NCI-H226 (cell line): ENCODE data around the gene LRRC47.
A peak's percentile ranks its signal among the peaks of the same experiment; 100 is the strongest.
"Not testable (repeated sequence)": the region's sequence is repeated elsewhere in the genome, so short reads cannot be mapped to it uniquely, and the experiment has no call there.

Experiments
- DNase-seq: peaks from one replicate; pipeline ENCODE4 v3.0.0-alpha.2; 2015

LRRC47 gene

DNA sequence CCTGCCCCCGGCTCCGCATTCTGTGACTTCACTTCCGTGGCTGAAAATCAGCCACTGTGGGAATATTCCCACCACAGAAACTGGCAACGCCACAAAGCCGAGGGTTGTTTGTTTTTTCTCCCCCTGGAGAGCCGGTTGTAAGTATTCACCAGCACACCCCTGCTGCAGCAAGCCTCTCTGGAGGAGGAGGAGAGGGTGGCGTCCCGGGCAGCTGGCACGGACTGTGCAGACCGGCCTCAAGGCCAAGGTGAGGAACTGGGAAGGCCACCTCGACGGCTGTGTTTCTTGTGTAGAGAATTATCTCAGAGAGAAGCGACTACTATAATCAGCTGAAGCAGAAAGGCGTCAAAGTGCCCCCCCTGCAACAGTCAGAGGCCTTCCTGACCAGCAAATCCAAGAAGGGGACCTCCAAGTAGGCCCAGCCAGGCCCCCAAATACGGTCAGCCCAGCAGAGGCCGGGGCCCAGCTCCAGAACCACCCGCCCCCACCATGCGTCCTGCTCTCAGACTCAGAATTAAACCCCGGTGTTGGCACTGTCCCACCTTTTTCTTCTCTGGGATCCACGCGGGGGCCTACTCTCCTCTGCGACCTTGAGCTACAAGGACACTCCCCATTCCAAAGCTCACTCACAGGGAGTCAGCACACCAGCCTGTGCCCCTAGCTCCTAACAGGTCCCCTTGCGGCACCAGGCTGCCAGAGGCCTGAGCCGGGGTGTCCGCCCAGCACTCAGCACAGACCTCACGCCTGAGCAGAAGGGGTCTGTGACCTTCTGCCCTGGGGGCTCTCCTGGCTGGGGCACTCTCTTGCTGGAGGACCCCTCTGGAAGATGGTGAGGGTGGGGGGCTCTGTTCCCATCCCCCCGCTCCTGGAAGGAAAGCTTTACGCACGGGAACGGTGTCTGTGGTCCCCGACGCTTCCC, 24.9 kb downstream of the LRRC47 start:
- DNase-seq: no peak

DNA sequence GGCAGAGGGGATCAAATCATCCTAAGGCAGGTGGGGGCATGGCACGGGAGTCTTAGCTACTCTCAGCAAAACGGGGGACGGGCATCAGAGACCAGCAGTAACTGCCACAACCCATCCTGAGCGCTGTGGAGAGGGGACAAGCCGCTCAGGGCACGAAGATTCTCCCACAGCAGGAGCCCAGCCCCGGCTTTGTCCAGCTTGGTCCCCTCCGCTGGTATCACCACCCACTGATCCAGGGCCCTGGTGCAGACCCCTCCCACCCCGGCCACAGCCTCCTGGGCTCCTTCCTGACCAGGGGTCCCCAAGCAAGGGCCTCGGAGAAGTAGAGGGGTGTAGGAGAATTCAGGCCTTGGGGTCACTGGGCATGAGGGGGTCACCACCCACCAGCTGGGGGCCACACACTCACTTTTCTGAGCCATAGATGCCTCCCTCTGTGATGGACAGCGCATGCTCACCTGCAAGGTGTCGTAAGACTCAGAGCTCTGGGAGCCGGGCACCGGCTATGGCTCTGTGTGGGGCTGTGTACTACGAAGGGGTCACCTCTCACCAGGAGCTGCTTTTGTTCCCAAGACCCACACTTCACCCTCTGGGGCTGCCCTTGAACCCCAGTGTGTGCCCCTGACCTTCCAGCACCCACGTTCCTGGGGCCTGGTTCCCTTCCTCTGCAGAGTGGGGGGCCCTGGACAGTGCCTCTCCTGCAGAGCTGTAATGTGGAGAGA, 26.1 kb downstream of the LRRC47 start:
- DNase-seq: no peak

DNA sequence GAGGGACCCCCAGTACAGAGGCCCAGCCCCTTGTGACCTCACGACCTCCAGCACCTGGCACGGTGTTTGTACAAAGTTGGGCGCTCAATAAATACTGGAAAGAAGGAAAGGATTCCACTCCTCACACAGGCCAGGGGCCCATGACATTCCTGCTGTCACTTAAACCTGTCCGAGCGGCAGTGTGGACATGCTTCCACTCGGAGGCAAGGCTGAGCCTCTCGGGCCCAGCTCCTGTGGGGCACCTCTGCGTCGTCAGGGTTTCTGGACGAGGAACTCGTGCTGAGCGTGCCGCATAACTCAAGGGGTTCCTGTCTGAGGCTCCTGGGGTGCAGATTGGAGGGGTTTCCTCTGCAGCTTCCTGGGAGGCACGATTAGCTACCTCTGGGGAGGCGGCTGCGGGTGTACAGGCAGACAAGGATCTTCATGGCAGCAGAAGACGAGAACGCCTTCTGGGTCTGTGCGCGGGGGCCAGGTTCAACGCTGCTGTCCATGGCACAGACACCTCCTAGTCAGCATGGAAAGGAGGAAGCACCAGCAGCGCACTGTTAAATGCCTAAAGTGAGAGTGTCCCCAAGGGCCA, 27.4 kb downstream of the LRRC47 start:
- no peak for DNase-seq

DNA sequence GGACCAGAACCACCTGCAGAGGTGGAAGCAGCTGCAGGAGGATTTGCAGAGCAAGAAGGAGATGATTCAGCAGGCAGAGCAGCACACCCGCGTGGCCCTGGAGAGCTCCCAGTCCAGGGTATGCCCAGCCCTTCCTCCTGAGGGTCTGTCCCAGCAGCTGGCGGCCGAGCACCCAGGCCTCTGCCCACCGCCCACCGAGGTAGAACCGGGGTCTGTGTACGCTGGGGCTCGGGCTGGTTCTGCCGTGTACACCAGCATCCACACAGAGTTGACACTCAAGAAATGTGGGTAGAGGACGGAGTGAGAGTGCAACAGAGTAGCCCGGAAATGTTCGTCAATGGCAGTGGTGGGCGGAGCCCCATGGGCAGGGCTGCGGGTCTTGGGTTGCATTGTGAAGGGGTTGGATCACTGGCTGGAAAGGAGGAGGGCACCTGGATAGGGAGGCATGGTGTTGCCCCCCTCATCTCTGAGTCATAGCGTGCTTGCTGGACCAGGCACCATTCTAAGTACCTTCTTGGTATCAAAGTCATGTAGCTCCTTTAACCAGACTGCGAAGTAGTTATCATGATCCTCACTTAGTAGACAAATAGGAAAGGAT, 28.9 kb downstream of the LRRC47 start:
- DNase-seq: no peak

GRCh38 chr1:3763351-3764125, 32.8 kb downstream of the LRRC47 start:
- no peak for DNase-seq

DNA sequence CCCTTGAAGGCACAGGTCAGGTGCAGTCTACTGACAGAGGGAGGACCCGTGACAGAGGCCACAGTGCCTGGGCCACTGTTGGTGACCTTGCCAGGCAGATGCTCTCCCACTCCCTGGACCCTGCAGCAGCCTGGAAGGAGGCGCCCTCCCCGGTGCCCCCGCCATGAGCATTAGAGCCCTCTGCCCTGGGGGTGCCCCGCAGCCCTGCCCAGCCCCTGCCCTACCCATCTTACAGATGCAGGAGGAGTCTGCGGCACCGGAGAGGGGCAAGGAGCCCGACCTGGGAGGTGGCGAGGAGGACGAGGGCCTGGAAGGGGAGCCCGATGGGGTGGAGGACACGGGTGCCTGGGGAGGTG, 33.4 kb downstream of the LRRC47 start:
- DNase-seq: no peak

DNA sequence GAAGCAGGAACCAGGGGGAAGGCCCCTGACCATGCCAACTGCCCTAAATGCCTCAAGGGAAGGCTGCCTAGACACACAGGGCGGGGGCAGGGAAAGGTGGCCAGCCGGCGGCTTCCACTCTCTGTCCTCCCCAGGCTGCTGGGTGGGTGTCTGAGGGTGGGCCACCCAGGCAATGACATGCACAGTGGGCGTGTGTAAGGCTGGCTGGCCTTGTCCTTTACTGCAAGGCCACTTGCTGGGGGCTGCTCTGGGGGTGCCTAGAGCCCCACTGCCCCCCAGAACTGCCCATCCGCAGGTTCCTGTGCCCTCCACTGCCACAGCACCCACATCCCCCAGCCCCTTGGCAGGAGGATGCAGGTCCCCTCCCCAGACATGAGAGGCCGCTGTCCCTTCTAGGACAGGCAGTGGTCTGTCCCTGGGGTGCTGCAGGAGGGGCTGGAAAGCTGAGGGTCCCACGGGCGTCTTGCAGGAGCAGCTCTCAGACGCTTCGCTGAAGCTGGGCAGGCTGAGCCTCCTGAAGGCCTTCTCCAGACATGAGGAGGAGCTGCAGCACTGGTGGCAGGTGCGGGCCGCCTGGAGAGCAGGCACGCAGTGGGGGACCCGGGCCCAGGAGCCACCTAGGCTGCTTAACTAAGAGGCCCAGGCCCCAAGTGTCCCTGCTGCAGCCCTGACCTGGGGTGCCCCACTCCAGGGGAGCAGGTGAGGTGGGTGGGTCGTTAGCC, 34.0 kb downstream of the LRRC47 start:
- DNase-seq: no peak

DNA sequence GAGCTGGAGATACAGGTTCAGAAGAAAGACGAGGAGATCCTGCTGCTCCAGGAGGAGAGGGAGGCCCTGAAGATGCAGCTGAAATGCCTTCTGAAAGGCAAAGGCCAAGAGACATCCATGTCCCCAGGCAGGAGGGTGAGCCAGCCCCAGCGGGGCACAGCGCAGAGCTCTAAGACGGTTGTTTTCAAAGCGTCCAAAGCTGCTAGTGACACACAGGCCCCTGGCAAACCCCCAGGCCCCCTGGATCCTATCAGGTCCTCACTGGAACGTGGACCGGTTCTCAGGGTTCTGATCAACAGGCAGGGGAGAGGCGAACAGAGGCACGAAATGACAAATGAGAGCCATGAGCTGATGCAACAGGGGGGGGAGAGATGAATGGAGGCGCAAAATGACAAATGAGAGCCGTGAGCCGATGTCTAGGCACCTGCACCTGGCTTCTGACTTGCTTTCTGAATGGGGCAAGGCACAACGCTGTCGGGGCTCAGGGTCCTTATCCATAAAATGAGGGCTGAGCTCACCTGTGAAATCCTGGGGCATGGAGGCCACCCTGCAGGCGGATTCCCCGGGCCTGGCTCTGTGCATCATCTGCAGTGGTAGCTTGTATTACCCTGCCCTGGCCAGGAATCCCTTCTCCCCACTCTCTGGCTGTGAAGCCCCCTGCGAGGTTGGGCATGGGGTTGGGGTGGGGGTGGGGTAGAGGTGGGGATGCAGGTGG, 34.8 kb downstream of the LRRC47 start:
- no peak for DNase-seq

DNA sequence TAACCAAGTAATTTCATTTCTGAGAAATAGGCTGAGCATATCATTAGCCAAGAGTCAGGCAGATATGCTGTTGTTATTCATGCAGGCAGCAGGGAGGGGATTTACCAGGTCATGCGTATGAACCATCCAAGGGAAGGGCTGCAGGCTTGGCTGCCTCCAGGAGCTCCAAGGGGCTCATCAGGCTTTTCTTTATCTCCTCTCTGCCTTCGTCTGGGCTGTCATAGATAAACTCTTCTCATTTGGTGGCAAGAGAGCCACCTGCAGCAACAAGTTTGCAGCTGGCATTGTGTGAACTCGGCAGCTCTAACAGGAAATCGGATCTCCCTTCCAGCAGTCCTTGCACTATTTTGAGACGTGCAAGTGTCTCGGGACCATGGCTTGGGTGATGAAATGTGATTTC, 36.5 kb downstream of the LRRC47 start:
- no peak for DNase-seq

DNA sequence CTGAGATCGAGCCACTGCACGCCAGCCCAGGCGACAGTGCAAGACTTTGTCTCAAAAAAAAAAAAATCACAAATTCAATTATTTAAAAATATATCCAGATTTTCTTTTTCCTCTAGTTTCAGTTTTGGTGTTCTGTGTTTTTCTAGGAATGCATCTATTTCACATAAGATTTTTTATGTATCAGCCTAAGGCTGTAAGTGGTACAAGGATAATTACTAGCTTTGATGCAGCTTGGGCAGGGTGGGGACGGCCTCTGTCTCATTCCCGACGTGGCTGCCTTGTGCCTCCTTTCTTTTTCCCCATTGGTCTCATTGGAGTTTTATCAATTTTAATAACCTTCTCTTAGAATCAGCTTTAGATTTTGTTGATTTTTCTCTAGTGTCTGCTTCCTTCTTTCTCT, 37.1 kb downstream of the LRRC47 start:
- no peak for DNase-seq

- no peak for DNase-seq
Measured at GRCh38 chr1:3756394-3756793, 39.9 kb downstream of the LRRC47 start.

DNA sequence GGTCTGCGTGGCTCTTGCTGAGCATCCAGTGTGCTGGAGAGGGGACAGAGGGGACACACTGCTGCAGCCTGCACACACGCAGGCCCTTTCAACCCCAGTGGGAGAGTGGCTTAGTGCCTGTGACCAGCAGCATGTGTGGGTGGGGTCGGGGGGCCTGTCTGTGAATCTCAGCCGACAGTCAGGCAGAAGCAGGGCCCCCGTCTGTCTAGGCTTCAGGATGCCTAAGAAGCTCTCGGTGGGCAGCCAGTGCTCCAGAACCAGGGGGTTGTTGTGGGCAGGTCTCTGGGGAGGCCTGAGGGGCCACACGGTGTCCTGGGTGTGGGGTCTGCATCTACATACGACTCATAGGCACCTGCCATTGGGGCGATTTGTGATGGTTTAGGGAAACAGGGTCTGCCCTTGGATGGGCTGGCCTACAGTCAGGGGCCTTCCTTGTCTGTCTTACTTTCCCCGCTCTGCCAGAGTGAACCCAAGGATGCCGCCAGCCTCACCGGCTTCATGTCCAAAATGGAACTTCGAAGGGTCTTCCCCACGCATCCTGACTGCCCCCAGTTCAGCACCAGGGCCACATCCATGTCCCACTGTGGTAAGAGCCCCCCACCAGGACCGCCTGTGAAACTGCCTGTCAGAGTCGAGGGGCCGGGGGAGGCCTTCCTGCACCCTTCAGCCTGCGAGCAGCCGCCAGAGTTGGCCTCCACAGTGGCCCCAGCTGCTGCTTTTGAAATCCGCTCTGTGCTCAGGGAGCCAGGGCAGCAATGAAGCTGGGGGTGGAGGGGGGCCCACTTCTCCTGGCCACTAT, 42.4 kb downstream of the LRRC47 start:
- DNase-seq: no peak

- DNase-seq: no peak
Measured at GRCh38 chr1:3752400-3752945, 43.8 kb downstream of the LRRC47 start, which contains the start of gene CCDC27. Gene CCDC27, plus strand, starts transcription at chr1:3752450. Its CDS starts 32 bp downstream, at chr1:3752482.

GRCh38 chr1:3750741-3751140, 45.6 kb downstream of the LRRC47 start:
- no peak for DNase-seq

- no peak for DNase-seq
Measured at GRCh38 chr1:3749512-3749911, 46.8 kb downstream of the LRRC47 start.

DNA sequence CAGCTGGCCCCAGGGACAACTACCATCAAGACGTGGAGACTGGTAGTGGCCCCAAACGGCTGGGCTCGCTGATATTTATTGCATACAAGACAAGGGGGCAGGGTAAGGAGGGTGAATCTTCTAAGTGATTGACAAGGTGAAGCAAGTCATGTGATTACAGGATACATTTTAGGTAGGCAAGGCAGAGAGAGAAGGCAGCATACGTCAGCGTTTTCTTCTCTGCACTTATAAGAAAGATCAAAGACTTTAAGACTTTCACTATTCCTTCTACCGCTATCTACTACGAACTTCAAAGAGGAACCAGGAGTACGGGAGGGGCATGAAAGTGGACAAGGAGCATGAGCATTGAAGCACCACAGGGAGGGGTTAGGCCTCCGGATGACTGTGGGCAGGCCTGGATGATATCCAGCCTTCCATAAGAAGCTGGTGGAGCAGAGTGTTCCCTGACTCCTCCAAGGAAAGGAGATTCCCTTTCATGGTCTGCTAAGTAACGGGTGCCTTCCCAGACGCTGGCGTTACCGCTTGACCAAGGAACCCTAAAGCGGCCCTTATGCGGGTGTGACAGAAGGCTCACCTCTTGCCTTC, 47.9 kb downstream of the LRRC47 start:
- DNase-seq: not testable (repeated sequence)

GRCh38 chr1:3747903-3748302, 48.4 kb downstream of the LRRC47 start:
- DNase-seq: no peak

- no peak for DNase-seq
Measured at GRCh38 chr1:3747522-3747848, 48.8 kb downstream of the LRRC47 start.

DNA sequence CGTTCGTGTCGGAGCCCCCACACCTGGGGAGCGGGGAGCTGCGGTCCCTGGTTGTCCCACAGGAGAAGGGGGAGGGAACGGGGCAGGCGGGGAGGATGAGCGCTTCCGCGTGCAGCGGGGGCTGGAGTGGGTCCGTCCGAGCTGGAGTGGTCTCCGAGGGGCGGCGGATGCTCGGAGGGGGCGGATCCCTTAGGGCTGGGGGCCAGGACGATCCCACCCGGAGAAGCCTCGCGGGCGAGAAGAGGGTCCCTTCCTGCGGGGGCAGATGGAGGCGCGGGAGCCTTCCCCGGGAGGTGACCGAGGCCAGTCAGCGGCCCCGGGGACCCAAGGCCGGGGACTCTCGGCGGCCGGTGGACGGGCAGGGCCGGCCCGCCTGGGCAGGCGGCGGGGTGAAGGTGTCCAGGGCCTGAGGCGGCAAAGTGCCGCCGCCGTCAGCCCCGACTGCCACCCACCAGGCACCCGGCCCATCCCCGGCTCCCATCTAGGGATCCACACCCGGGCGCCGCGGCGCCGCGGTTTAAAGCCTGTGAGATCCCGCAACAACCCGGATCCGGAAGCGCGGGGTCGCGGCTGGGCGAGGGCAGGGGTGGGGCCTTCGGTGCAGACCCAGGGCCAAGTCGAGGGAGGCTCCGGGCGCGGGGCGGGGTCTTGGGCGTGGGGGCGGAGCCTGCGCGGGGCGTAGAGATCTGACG, 49.3 kb downstream of the LRRC47 start:
- peak; percentile 69 for DNase-seq
